GM18508 (cell line): ENCODE results near the gene MST1R.
"Not testable (repeated sequence)": the region's sequence is repeated elsewhere in the genome, so short reads cannot be mapped to it uniquely, and the experiment has no call there.

ENCODE experiments used
- ATAC-seq: cut with Tn5 transposase; IDR thresholded peaks from one replicate; pipeline ENCODE4 v1.9.1; 2021; ENCODE audit warnings: moderate number of reproducible peaks; ENCODE audit not compliant: insufficient read depth, unreplicated experiment

MST1R gene

GRCh38 chr3:49903451-49904424 lies at the start of gene MST1R:
Gene MST1R, minus strand, starts transcription at chr3:49903873. Its CDS starts 264 bp downstream, at chr3:49903609.
- no peak for ATAC-seq

DNA sequence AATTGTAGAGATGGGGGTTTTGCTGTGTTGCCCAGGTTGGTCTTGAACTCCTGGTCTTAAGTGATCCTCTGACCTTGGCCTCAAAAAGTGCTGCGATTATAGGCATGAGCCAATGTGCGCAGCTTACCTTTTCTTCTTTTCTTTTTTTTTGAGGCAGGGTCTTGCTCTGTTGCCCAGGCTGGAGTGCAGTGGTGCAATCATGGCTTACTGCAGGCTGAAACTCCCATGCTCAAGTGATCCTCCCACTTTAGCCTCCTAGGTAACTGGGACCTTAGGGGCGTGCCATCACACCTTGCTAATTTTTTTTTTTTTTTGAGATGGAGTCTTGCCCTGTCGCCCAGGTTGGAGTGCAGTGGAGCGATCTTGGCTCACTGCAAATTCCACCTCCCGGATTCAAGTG lies 49.3 kb upstream of the MST1R start:
- no peak for ATAC-seq

DNA sequence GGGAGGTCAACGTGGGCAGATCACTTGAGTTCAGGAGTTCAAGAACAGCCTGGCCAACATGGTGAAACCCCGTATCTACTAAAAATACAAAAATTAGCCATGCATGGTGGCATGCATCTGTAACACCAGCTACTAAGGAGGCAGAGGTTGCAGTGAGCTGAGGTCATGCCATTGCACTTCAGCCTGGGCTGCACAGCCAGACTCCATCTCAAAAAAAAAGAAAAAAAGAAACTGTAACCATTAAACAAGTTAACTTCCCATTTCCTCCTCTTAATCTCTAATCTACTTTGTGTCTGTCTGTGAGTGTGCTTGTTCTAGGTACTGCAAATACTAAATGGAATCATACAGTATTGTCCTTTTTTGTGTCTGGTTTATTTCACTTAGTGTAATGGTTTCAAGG lies 39.0 kb upstream of the MST1R start:
- no peak for ATAC-seq

GRCh38 chr3:49940667-49941249 lies 37.1 kb upstream of the MST1R start:
- no peak for ATAC-seq

- ATAC-seq = peak; percentile 85
Observed at GRCh38 chr3:49939858-49940666, 36.4 kb upstream of the MST1R start, which contains the start of gene RBM6. Gene RBM6, plus strand, starts transcription at chr3:49940150. Its CDS starts 22,492 bp downstream, at chr3:49962642.

GRCh38 chr3:49937090-49937489 lies 33.4 kb upstream of the MST1R start:
- no peak for ATAC-seq

DNA sequence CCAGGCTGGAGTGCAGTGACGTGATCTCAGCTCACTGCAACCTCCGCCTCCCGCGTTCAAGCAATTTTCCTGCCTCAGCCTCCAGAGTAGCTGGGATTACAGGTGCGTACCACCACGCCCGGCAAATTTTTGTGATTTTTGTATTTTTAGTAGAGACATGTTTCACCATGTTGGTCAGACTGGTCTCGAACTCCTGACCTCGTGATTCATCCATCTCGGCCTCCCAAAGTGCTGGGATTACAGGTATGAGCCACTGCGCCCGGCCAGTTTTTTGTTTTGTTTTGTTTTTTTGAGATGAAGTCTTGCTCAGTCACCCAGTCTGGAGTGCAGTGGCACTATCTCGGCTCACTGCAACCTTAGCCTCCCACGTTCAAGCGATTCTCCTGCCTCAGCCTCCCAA lies 28.6 kb upstream of the MST1R start:
- not testable (repeated sequence) for ATAC-seq

DNA sequence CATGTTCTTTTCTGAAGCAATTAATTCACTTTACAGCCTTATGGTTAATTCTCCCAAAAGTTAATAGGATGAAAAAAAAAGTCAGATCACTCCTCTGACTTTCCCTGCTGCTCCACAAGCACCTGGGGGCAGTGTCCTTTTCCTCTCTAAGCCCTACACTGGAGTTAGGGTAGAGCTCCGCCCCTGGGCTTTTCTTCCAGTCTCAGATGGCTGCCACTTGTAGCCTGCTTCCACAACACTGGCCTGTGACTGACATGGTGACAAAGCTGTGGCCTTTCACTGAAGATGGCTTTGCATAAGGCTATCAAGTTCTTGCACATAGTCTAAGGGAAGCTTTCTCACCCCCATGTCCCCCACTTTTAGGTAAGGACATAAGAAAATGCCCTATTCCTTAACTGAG lies 27.2 kb upstream of the MST1R start:
- no peak for ATAC-seq

- ATAC-seq = no peak
Observed at GRCh38 chr3:49930168-49930690, 26.6 kb upstream of the MST1R start.

- ATAC-seq = peak; percentile 56
Observed at GRCh38 chr3:49929291-49930167, 25.9 kb upstream of the MST1R start, which contains the start of gene MON1A. Gene MON1A, minus strand, starts transcription at chr3:49929811. Its CDS starts 16,465 bp downstream, at chr3:49913346.

- ATAC-seq = no peak
Observed at GRCh38 chr3:49928481-49929017, 24.9 kb upstream of the MST1R start.

DNA sequence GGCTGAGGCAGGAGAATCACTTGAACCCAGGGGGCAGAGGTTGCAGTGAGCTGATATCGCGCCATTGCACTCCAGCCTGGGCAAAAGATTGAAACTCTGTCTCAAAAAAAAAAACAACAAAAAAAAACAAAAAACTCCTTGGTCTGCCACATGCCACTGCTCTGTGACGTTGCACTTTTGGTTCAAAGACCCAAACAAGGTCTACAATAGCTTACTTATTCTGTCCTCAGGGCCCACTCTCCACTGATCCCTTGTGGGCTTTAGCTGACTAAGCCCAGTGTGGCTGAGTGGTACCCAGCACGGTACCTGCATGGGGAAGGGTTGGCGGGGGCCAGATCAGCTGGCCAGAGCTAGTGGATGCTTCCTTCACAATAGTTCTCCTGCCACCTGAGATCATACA lies 24.1 kb upstream of the MST1R start:
- ATAC-seq = no peak

- no peak for ATAC-seq
Observed at GRCh38 chr3:49926117-49926728, 22.6 kb upstream of the MST1R start.

DNA sequence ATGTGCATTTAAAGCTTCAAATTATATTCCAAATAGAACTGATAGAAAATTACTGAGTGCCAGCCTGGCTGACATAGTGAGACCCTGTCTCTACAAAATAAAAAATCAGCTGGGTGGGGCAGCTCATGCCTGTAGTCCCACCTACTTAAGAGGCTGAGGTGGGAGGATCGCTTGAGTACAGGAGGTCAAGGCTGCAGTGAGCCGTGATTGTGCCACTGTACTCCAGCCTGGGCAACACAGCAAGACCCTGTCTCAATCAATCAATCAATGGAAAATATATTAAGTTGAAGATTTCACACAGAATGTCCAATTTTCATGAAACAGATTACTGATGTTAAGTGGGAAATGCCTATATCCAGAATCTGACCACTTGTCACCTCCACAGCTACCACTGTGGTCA lies 21.8 kb upstream of the MST1R start:
- ATAC-seq = no peak

DNA sequence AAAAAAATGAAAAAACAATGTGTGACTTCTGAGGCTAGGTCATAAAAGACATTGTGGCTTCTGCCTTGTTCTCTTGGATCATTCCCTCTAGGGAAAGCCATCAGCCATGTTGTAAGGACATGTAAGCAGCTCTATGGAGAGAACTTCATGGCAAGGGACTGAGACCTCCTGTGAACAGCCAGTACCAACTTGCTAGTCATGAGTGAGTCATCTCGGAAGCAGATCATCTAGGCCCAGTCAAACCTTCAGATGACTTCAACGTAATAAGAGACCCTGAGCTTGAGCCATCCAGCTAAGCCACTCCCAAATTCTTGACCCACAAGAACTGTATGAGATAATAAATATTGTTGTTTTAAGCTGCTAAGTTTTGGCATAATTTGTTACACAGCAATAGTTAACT lies 21.0 kb upstream of the MST1R start:
- ATAC-seq = no peak

DNA sequence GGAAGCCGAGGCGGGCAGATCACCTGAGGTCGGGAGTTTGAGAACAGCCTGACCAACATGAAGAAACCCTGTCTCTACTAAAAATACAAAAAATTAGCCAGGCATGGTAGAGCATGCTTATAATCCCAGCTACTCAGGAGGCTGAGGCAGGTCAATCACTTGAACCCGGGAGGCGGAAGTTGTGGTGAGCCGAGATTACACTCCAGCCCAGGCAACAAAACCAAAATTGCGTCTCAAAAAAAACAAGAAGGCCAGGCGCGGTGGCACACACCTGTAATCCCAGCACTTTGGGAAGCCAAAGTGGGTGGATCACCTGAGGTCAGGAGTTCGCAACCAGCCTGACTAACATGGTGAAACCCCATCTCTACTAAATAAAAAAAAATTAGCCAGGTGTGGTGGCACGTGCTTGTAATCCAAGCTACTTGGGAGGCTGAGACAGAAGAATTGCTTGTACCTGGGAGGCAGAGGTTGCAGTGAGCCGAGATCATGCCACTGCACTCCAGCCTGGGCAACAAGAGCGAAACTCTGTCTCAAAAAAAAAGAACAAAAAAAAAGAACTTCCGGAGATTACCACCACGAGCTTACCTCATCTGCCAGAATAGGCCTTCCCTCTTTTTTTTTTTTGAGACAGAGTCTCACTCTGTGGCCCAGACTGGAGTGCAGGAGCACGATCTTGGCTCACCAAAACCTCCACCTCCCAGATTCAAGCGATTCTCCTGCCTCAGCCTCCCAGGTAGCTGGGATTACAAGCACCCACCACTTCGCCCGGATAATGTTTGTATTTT lies 14.3 kb upstream of the MST1R start:
- ATAC-seq = not testable (repeated sequence)

GRCh38 chr3:49916686-49917085 lies 13.0 kb upstream of the MST1R start:
- ATAC-seq = no peak

DNA sequence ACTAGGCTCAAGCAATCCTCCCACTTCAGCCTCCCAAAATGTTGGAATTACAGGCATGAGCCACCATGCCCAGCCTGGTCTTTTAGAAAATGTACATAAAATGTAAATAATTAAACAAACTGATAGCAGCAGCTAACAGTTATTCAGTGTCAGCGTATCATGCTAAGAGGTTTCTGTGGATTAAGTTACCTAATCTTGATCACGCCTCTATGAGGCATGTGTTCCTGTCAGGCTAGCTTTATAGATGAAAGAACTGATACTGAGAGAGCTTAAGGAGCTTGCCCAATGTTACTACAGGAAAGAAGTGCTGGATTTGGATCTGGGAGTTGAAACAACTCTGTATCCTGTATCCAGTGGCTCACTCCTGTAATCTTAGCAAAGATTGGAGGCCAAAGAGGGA lies 11.2 kb upstream of the MST1R start:
- ATAC-seq = no peak
